IPS-18a (cell line): ENCODE results near the gene DIS3L2.

ENCODE experiments used
- H3K27ac ChIP-seq: one replicate; pipeline ENCODE4 v1.5.1; 2013; ENCODE audit warnings: low read length
- H3K27me3 ChIP-seq: one replicate; pipeline ENCODE4 v1.6.1; 2013; ENCODE audit warnings: mild to moderate bottlenecking, low read length; ENCODE audit not compliant: control insufficient read depth, insufficient read depth
- H3K36me3 ChIP-seq: one replicate; pipeline ENCODE4 v1.6.1; 2013; ENCODE audit warnings: low read depth, low read length; ENCODE audit not compliant: control insufficient read depth
- H3K4me1 ChIP-seq: one replicate; pipeline ENCODE4 v1.6.1; 2013; ENCODE audit warnings: low read depth, low read length; ENCODE audit not compliant: control insufficient read depth
- H3K4me3 ChIP-seq: one replicate; pipeline ENCODE4 v1.5.1; 2013; ENCODE audit warnings: low read length
- H3K9ac ChIP-seq: one replicate; pipeline ENCODE4 v1.6.1; 2013; ENCODE audit warnings: mild to moderate bottlenecking, low read length, moderate library complexity
- H3K9me3 ChIP-seq: one replicate; pipeline ENCODE4 v1.6.1; 2013; ENCODE audit warnings: low read depth, low read length; ENCODE audit not compliant: control insufficient read depth

The DIS3L2 gene

GRCh38 chr2:231998046-231998445 is 36.5 kb downstream of the DIS3L2 start:
- Histone ChIP-seq H3K27ac (no peak overlapping the region), H3K36me3 (no peaks in the 10 kb centered on the region), H3K27me3 (no peaks in the 10 kb centered on the region), H3K9ac (no peak overlapping the region), H3K4me3 (no peak overlapping the region), H3K4me1 (no peaks in the 10 kb centered on the region), H3K9me3 (no peaks in the 10 kb centered on the region)

GRCh38 chr2:232000439-232000838 is 38.9 kb downstream of the DIS3L2 start:
- Histone ChIP-seq H3K27me3 (no peaks in the 10 kb centered on the region), H3K4me3 (no peak overlapping the region), H3K27ac (no peak overlapping the region), H3K4me1 (no peaks in the 10 kb centered on the region), H3K36me3 (no peaks in the 10 kb centered on the region), H3K9ac (no peak overlapping the region), H3K9me3 (no peaks in the 10 kb centered on the region)

- H3K27me3 ChIP-seq: no peaks in the 10 kb centered on the region
- no peak overlapping the region for H3K27ac ChIP-seq
- H3K9me3 ChIP-seq: no peaks in the 10 kb centered on the region
- H3K4me1 ChIP-seq: no peaks in the 10 kb centered on the region
- H3K36me3 ChIP-seq: no peaks in the 10 kb centered on the region
- H3K9ac ChIP-seq: no peak overlapping the region
- H3K4me3 ChIP-seq: no peak overlapping the region
These were observed 39.6 kb downstream of the DIS3L2 start for GRCh38 chr2:232001073-232001472.

GRCh38 chr2:232006253-232006652 is 44.7 kb downstream of the DIS3L2 start:
- H3K27ac ChIP-seq: no peak overlapping the region

GRCh38 chr2:232008907-232009638 is 47.6 kb downstream of the DIS3L2 start:
- no peak overlapping the region for H3K27ac ChIP-seq
- H3K4me1 ChIP-seq: peaks cover 3% of the 10 kb centered on the region
- H3K27me3 ChIP-seq: no peaks in the 10 kb centered on the region
- no peaks in the 10 kb centered on the region for H3K9me3 ChIP-seq
- H3K36me3 ChIP-seq: no peaks in the 10 kb centered on the region
- no peak overlapping the region for H3K4me3 ChIP-seq
- H3K9ac ChIP-seq: no peak overlapping the region

More at GRCh38 chr2:232006253-232006652, 44.7 kb downstream of the DIS3L2 start:
- Histone ChIP-seq H3K4me3 (no peak overlapping the region), H3K9ac (no peak overlapping the region), H3K36me3 (no peaks in the 10 kb centered on the region), H3K27me3 (no peaks in the 10 kb centered on the region), H3K9me3 (no peaks in the 10 kb centered on the region), H3K4me1 (peaks cover 3% of the 10 kb centered on the region)

- Histone ChIP-seq H3K27ac (no peak overlapping the region), H3K27me3 (no peaks in the 10 kb centered on the region), H3K4me1 (peaks cover 3% of the 10 kb centered on the region), H3K9ac (no peak overlapping the region), H3K4me3 (no peak overlapping the region), H3K9me3 (no peaks in the 10 kb centered on the region), H3K36me3 (no peaks in the 10 kb centered on the region)
These were observed 48.2 kb downstream of the DIS3L2 start for GRCh38 chr2:232009639-232010274.

- Histone ChIP-seq H3K27me3 (no peaks in the 10 kb centered on the region), H3K4me3 (no peak overlapping the region), H3K4me1 (peaks cover 3% of the 10 kb centered on the region), H3K9ac (no peak overlapping the region), H3K9me3 (no peaks in the 10 kb centered on the region), H3K27ac (no peak overlapping the region), H3K36me3 (no peaks in the 10 kb centered on the region)
These were observed 52.3 kb downstream of the DIS3L2 start for GRCh38 chr2:232013701-232014353.

GRCh38 chr2:232014681-232015080 is 53.2 kb downstream of the DIS3L2 start:
- no peaks in the 10 kb centered on the region for H3K27me3 ChIP-seq
- no peak overlapping the region for H3K27ac ChIP-seq
- H3K9ac ChIP-seq: no peak overlapping the region
- H3K4me1 ChIP-seq: no peaks in the 10 kb centered on the region
- H3K4me3 ChIP-seq: no peak overlapping the region
- H3K9me3 ChIP-seq: no peaks in the 10 kb centered on the region
- H3K36me3 ChIP-seq: no peaks in the 10 kb centered on the region

GRCh38 chr2:232018181-232018580 is 56.7 kb downstream of the DIS3L2 start:
- no peak overlapping the region for H3K4me3 ChIP-seq
- no peak overlapping the region for H3K27ac ChIP-seq
- no peaks in the 10 kb centered on the region for H3K9me3 ChIP-seq
- no peaks in the 10 kb centered on the region for H3K4me1 ChIP-seq
- H3K27me3 ChIP-seq: no peaks in the 10 kb centered on the region
- H3K36me3 ChIP-seq: no peaks in the 10 kb centered on the region
- H3K9ac ChIP-seq: no peak overlapping the region

GRCh38 chr2:232022718-232023117 is 61.2 kb downstream of the DIS3L2 start:
- Histone ChIP-seq H3K4me3 (no peak overlapping the region), H3K9me3 (no peaks in the 10 kb centered on the region), H3K27me3 (no peaks in the 10 kb centered on the region)

GRCh38 chr2:232023426-232023825 is 61.9 kb downstream of the DIS3L2 start:
- no peaks in the 10 kb centered on the region for H3K9me3 ChIP-seq
- H3K4me3 ChIP-seq: no peak overlapping the region
- no peaks in the 10 kb centered on the region for H3K27me3 ChIP-seq
- H3K36me3 ChIP-seq: peaks cover 6% of the 10 kb centered on the region
- no peak overlapping the region for H3K27ac ChIP-seq
- no peak overlapping the region for H3K9ac ChIP-seq
- H3K4me1 ChIP-seq: no peaks in the 10 kb centered on the region

More at GRCh38 chr2:232022718-232023117, 61.2 kb downstream of the DIS3L2 start:
- Histone ChIP-seq H3K27ac (no peak overlapping the region), H3K4me1 (no peaks in the 10 kb centered on the region), H3K36me3 (peaks cover 6% of the 10 kb centered on the region), H3K9ac (no peak overlapping the region)
